ENCODE data around the gene PDE4D.

PDE4D gene

GRCh38 chr5:59037453-59037852 lies 856.1 kb downstream of the PDE4D start:
- no peak overlapping the region for H3K23ac ChIP-seq (ENCODE audit: low read depth, low read length, poor library complexity)
- no peaks in the 10 kb centered on the region for H3K9me3 ChIP-seq (replicated peaks in 1 of 2; ENCODE audit: control insufficient read depth in 2 of 2, insufficient read depth in 1 of 2, low read depth in 1 of 2, low read length in 2 of 2)
- no peak overlapping the region for H3K4ac ChIP-seq (ENCODE audit: low read length)
- WGBS, 2 donors (ENCODE audit: extremely low coverage in 2 of 2, insufficient read length in 2 of 2, insufficient replicate concordance in 1 of 2) = no CpG with 5 or more reads among the region's 2 CpGs
- no peak overlapping the region for H3K4me2 ChIP-seq (ENCODE audit: insufficient read depth, low read length, poor library complexity, severe bottlenecking)
- no peak overlapping the region for H4K91ac ChIP-seq (ENCODE audit: low read depth, low read length, poor library complexity)
- H2BK120ac ChIP-seq (ENCODE audit: low read depth, low read length) = no peak overlapping the region
- peak overlapping the region in 1 of 2 donors; percentile 74 for H3K4me3 ChIP-seq (ENCODE audit: low read length in 2 of 2)
- peaks cover 2 to 13% of the 10 kb centered on the region in 2 donors for H3K4me1 ChIP-seq (ENCODE audit: control insufficient read depth in 2 of 2, insufficient read depth in 1 of 2, low read depth in 1 of 2, low read length in 2 of 2)
- no peaks in the 10 kb centered on the region for H3K79me1 ChIP-seq (ENCODE audit: low read depth, low read length)
- H2BK5ac ChIP-seq (ENCODE audit: low read length) = no peak overlapping the region
- no peak overlapping the region for H4K8ac ChIP-seq (ENCODE audit: low read depth, low read length)
- no peak overlapping the region for H2BK15ac ChIP-seq (ENCODE audit: low read length)
- no peak overlapping the region for H2BK12ac ChIP-seq (ENCODE audit: low read length)
- H3K27ac ChIP-seq (replicated peaks; ENCODE audit: low read length) = no peak overlapping the region
- no peaks in the 10 kb centered on the region for H3K36me3 ChIP-seq (replicated peaks in 1 of 2; ENCODE audit: control insufficient read depth in 2 of 2, insufficient read depth in 2 of 2, low read length in 2 of 2)
- H3K18ac ChIP-seq (ENCODE audit: low read length) = no peak overlapping the region
- no peak overlapping the region for H3K9ac ChIP-seq (ENCODE audit: low read depth, low read length, poor library complexity)
- no peak overlapping the region for H2AK5ac ChIP-seq (ENCODE audit: low read depth, low read length)
- DNase-seq (ENCODE audit: low spot score) = no peak
- H3K27me3 ChIP-seq (ENCODE audit: control insufficient read depth in 3 of 3, insufficient read depth in 3 of 3, low read depth in 1 of 3, low read length in 3 of 3) = peaks cover 0 to 25% (median 6%) of the 10 kb centered on the region in 3 experiments
- no peak overlapping the region for H2AFZ ChIP-seq (ENCODE audit: low read length)
- no peak overlapping the region for H3K14ac ChIP-seq (ENCODE audit: low read length)

GRCh38 chr5:59037041-59037440 lies 856.5 kb downstream of the PDE4D start:
- H3K18ac ChIP-seq (ENCODE audit: low read length) = no peak overlapping the region
- no peak overlapping the region for H2BK5ac ChIP-seq (ENCODE audit: low read length)
- no peak overlapping the region for H3K4me3 ChIP-seq (ENCODE audit: low read length in 2 of 2)
- no peak for DNase-seq (ENCODE audit: low spot score)
- no peak overlapping the region for H2BK12ac ChIP-seq (ENCODE audit: low read length)
- H4K8ac ChIP-seq (ENCODE audit: low read depth, low read length) = no peak overlapping the region
- H2AK5ac ChIP-seq (ENCODE audit: low read depth, low read length) = no peak overlapping the region
- no peaks in the 10 kb centered on the region for H3K79me1 ChIP-seq (ENCODE audit: low read depth, low read length)
- H3K9ac ChIP-seq (ENCODE audit: low read depth, low read length, poor library complexity) = no peak overlapping the region
- no peak overlapping the region for H2BK120ac ChIP-seq (ENCODE audit: low read depth, low read length)
- H2BK15ac ChIP-seq (ENCODE audit: low read length) = no peak overlapping the region
- H3K23ac ChIP-seq (ENCODE audit: low read depth, low read length, poor library complexity) = no peak overlapping the region
- peaks cover 2 to 13% of the 10 kb centered on the region in 2 donors for H3K4me1 ChIP-seq (ENCODE audit: control insufficient read depth in 2 of 2, insufficient read depth in 1 of 2, low read depth in 1 of 2, low read length in 2 of 2)
- H3K9me3 ChIP-seq (replicated peaks in 1 of 2; ENCODE audit: control insufficient read depth in 2 of 2, insufficient read depth in 1 of 2, low read depth in 1 of 2, low read length in 2 of 2) = no peaks in the 10 kb centered on the region
- no peak overlapping the region for H3K4me2 ChIP-seq (ENCODE audit: insufficient read depth, low read length, poor library complexity, severe bottlenecking)
- H3K36me3 ChIP-seq (replicated peaks in 1 of 2; ENCODE audit: control insufficient read depth in 2 of 2, insufficient read depth in 2 of 2, low read length in 2 of 2) = no peaks in the 10 kb centered on the region
- H3K27me3 ChIP-seq (ENCODE audit: control insufficient read depth in 3 of 3, insufficient read depth in 3 of 3, low read depth in 1 of 3, low read length in 3 of 3) = peaks cover 0 to 25% (median 6%) of the 10 kb centered on the region in 3 experiments
- H3K14ac ChIP-seq (ENCODE audit: low read length) = no peak overlapping the region
- WGBS, 2 donors (ENCODE audit: extremely low coverage in 2 of 2, insufficient read length in 2 of 2, insufficient replicate concordance in 1 of 2) = no CpG with 5 or more reads among the region's 2 CpGs
- no peak overlapping the region for H3K4ac ChIP-seq (ENCODE audit: low read length)
- H2AFZ ChIP-seq (ENCODE audit: low read length) = no peak overlapping the region
- H4K91ac ChIP-seq (ENCODE audit: low read depth, low read length, poor library complexity) = no peak overlapping the region
- H3K27ac ChIP-seq (replicated peaks; ENCODE audit: low read length) = no peak overlapping the region

- H3K4me2 ChIP-seq (ENCODE audit: insufficient read depth, low read length, poor library complexity, severe bottlenecking) = no peak overlapping the region
- no peak for DNase-seq (ENCODE audit: low spot score)
- H2BK15ac ChIP-seq (ENCODE audit: low read length) = no peak overlapping the region
- H3K36me3 ChIP-seq (replicated peaks in 1 of 2; ENCODE audit: control insufficient read depth in 2 of 2, insufficient read depth in 2 of 2, low read length in 2 of 2) = no peaks in the 10 kb centered on the region
- H2AFZ ChIP-seq (ENCODE audit: low read length) = no peak overlapping the region
- H3K4ac ChIP-seq (ENCODE audit: low read length) = no peak overlapping the region
- no peak overlapping the region for H3K9ac ChIP-seq (ENCODE audit: low read depth, low read length, poor library complexity)
- no peak overlapping the region for H2AK5ac ChIP-seq (ENCODE audit: low read depth, low read length)
- peaks cover 2 to 13% of the 10 kb centered on the region in 2 donors for H3K4me1 ChIP-seq (ENCODE audit: control insufficient read depth in 2 of 2, insufficient read depth in 1 of 2, low read depth in 1 of 2, low read length in 2 of 2)
- no peak overlapping the region for H2BK120ac ChIP-seq (ENCODE audit: low read depth, low read length)
- no peak overlapping the region for H3K18ac ChIP-seq (ENCODE audit: low read length)
- no peak overlapping the region for H3K27ac ChIP-seq (replicated peaks; ENCODE audit: low read length)
- H3K14ac ChIP-seq (ENCODE audit: low read length) = no peak overlapping the region
- no peaks in the 10 kb centered on the region for H3K9me3 ChIP-seq (replicated peaks in 1 of 2; ENCODE audit: control insufficient read depth in 2 of 2, insufficient read depth in 1 of 2, low read depth in 1 of 2, low read length in 2 of 2)
- no CpG with 5 or more reads among the region's 4 CpGs for WGBS, 2 donors (ENCODE audit: extremely low coverage in 2 of 2, insufficient read length in 2 of 2, insufficient replicate concordance in 1 of 2)
- H3K23ac ChIP-seq (ENCODE audit: low read depth, low read length, poor library complexity) = no peak overlapping the region
- H3K4me3 ChIP-seq (ENCODE audit: low read length in 2 of 2) = no peak overlapping the region
- no peak overlapping the region for H2BK5ac ChIP-seq (ENCODE audit: low read length)
- no peak overlapping the region for H4K91ac ChIP-seq (ENCODE audit: low read depth, low read length, poor library complexity)
- H3K79me1 ChIP-seq (ENCODE audit: low read depth, low read length) = no peaks in the 10 kb centered on the region
- peaks cover 0 to 25% (median 6%) of the 10 kb centered on the region in 3 experiments for H3K27me3 ChIP-seq (ENCODE audit: control insufficient read depth in 3 of 3, insufficient read depth in 3 of 3, low read depth in 1 of 3, low read length in 3 of 3)
- H4K8ac ChIP-seq (ENCODE audit: low read depth, low read length) = no peak overlapping the region
- no peak overlapping the region for H2BK12ac ChIP-seq (ENCODE audit: low read length)
Measured at GRCh38 chr5:59036274-59036961, 857.1 kb downstream of the PDE4D start.

GRCh38 chr5:59035681-59036080 lies 857.8 kb downstream of the PDE4D start:
- Histone ChIP-seq H3K79me1 (ENCODE audit: low read depth, low read length) (no peaks in the 10 kb centered on the region), H3K27ac (replicated peaks; ENCODE audit: low read length) (no peak overlapping the region), H3K4me2 (ENCODE audit: insufficient read depth, low read length, poor library complexity, severe bottlenecking) (no peak overlapping the region), H3K14ac (ENCODE audit: low read length) (no peak overlapping the region), H3K9me3 (replicated peaks in 1 of 2; ENCODE audit: control insufficient read depth in 2 of 2, insufficient read depth in 1 of 2, low read depth in 1 of 2, low read length in 2 of 2) (no peaks in the 10 kb centered on the region), H3K18ac (ENCODE audit: low read length) (no peak overlapping the region), H2BK120ac (ENCODE audit: low read depth, low read length) (no peak overlapping the region), H4K91ac (ENCODE audit: low read depth, low read length, poor library complexity) (no peak overlapping the region), H3K9ac (ENCODE audit: low read depth, low read length, poor library complexity) (no peak overlapping the region), H3K4ac (ENCODE audit: low read length) (no peak overlapping the region), H2BK15ac (ENCODE audit: low read length) (no peak overlapping the region), H3K27me3 (ENCODE audit: control insufficient read depth in 3 of 3, insufficient read depth in 3 of 3, low read depth in 1 of 3, low read length in 3 of 3) (peaks cover 0 to 25% (median 6%) of the 10 kb centered on the region in 3 experiments), H3K4me1 (ENCODE audit: control insufficient read depth in 2 of 2, insufficient read depth in 1 of 2, low read depth in 1 of 2, low read length in 2 of 2) (peaks cover 2 to 13% of the 10 kb centered on the region in 2 donors), H2BK12ac (ENCODE audit: low read length) (no peak overlapping the region), H2AFZ (ENCODE audit: low read length) (no peak overlapping the region), H2BK5ac (ENCODE audit: low read length) (no peak overlapping the region), H3K4me3 (ENCODE audit: low read length in 2 of 2) (no peak overlapping the region), H3K23ac (ENCODE audit: low read depth, low read length, poor library complexity) (no peak overlapping the region), H3K36me3 (replicated peaks in 1 of 2; ENCODE audit: control insufficient read depth in 2 of 2, insufficient read depth in 2 of 2, low read length in 2 of 2) (no peaks in the 10 kb centered on the region), H4K8ac (ENCODE audit: low read depth, low read length) (no peak overlapping the region), H2AK5ac (ENCODE audit: low read depth, low read length) (no peak overlapping the region)
- no peak for DNase-seq (ENCODE audit: low spot score)
